ENCODE results near the gene ELOVL2. TPM values are rescaled to one million over a fixed set of nuclear protein-coding genes. Genes with fewer than 3 reads are reported as not detected.
A peak's percentile ranks its signal among the peaks of the same experiment; 100 is the strongest.
"Not testable (repeated sequence)": the region's sequence is repeated elsewhere in the genome, so short reads cannot be mapped to it uniquely, and the experiment has no call there.

The ELOVL2 gene
- total RNA-seq (2014; rRNA removed; shearing (Covaris generic)), result 11.3 and 11.5 TPM in 2 replicates

DNA sequence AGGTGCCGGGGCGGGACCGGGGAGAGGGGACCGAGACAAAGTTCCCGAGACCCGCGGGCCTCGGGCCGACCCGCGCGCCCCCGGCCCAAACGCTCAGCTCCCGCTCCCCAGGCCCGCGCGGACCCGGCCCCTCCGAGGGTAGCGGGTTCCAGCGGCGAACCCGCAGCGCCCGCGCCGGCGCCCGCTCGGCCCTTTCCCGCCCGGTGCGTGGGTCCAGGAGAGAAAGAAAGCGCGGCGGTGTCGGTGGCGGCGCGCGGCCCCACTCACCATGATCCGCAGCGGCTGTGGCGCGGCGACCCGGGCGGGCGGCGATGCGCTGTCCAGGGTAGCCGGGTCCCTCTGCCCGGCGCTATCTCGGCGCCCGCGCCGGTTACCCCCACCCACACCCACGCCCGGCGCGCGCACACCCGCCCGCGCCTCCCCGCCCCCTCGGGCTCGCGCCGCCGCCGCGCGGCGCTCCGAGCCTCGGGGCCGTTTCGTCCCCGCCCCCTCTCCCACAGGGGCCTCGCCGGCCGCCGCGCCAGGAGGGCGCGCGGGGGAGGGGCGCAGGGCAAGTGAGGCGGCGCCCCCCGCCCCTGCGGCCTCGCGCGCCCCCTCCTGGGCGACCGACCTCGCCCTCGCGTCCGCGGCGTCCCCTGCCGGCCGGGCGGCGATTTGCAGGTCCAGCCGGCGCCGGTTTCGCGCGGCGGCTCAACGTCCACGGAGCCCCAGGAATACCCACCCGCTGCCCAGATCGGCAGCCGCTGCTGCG, at the start of gene ELOVL2:
TSS of gene ELOVL2 (minus strand) at position 345 of the 751 bp plus-strand sequence. CDS start at position 270, 75 bp downstream.
- DNase-seq (ENCODE audit: low read depth), result peak; percentile 60

DNA sequence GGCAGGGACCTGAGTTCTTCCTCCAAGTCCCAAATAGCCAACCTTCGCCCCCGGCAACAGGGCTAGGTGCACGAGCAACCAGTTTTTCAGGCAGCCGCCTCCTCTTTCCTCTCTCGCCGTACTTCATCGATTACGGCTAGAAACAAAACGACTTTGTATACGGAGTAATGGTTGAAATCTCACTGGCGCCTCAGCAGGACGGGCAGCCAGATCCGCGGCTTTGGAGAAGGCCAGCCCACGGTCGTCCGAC, 49.2 kb upstream of the ELOVL2 start:
- DNase-seq (ENCODE audit: low read depth), result no peak

DNA sequence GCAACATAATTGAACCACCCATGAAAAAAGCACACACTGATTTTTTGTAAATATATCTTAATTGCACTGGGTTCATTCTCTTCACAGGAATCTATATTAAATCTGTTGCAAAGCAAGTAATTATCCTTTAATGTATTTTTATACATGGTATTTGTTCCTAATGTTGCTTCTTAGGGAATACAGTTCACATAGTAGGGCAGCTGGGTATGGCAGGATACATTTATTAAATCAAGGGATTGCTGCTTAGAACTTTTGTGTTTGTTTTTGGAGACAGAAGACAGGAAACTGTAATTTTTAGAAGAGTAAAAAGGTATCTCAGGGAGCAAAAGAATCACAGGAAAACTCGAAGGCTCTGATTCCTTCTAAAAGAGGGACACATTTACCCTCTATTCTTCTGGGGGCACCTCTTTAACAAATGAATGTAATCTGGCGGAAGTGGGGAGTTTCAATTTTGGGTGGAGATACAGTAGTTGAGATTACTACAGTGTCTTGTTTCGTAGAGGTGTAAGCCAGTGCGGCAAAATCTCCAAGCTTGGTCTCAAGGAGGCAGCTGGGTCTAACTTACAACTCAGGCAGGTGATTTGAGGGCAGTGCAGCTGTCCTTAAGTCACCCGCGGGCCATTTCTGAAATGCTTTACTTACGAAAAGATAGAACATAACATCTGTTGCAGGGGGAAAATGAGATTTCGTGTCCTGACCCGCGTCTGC, 48.7 kb upstream of the ELOVL2 start:
- DNase-seq (ENCODE audit: low read depth), result no peak

DNA sequence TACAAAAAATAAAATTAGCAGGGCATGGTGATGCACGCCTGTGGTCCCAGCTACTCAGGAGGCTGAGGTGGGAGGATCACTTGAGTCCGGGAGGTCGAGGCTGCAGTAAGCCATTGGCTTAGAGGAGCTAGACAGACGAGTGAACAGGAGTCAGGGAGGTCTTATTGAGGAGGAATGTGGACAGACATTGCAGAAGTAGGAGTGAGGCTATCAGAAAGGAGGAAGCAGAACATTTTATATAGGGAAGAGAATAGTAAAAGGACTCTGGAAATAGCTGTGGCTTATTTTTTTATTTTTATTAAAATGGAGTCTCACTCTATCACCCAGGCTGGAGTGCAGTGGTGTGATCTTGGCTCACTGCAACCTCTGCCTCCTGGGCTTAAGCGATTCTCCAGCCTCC, 47.0 kb upstream of the ELOVL2 start:
- not testable (repeated sequence) for DNase-seq (ENCODE audit: low read depth)

GRCh38 chr6:11089695-11090094, 45.6 kb upstream of the ELOVL2 start:
- DNase-seq (ENCODE audit: low read depth), result no peak

DNA sequence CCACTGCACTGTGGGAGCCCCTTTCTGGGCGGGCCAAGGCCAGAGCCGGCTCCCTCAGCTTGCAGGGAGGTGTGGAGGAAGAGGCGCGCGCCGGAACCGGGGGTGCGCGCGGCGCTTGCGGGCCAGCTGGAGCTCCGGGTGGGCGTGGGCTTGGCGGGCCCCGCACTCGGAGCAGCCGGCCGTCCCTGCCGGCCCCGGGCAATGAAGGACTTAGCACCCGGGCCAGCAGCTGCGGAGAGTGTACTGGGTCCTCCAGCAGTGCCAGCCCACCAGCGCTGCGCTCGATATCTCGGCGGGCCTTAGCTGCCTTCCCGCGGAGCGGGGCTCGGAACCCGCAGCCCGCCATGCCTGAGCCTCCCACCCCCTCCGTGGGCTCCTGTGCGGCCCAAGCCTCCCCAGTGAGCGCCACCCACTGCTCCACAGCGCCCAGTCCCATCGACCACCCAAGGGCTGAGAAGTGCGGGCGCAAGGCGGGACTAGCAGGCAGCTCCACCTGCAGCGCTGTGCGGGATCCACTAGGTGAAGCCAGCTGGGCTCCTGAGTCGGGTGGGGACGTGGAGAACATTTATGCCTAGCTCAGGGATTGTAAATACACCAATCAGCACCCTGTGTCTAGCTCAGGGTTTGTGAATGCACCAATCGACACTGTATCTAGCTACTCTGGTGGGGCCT, 43.2 kb upstream of the ELOVL2 start:
- not testable (repeated sequence) for DNase-seq (ENCODE audit: low read depth)

DNA sequence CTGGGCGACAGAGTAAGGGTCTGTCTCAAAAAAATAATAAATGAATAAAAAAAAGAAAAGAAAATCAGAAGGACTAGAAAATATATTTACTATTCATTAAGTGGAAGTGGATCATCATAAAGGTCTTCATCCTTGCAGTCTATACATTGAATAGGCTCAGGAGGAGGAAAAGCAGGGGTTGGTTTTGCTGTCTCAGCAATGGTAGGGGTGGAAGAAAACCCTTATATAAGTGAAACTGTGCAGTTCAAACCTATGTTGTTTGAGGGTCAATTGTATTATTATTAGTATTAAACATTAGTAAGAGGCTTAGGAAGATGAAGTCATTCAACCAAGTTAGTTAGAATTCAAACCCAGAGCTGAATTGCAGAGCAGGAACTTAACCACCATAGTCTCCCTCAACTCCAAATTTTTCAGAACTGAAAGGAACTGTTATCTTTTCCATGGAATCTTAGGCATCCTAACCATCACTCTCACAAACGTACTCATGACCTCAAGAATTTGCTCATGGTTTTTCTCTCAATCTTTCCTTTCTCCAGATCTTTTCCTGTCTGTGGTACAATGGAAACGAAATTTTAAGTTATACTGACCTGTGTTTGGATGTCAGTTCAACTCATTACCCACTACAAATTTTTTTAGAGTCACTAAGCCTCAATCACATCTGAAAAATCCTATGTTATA, 41.8 kb upstream of the ELOVL2 start:
- DNase-seq (ENCODE audit: low read depth), result no peak

- no peak for DNase-seq (ENCODE audit: low read depth)
These were observed 39.9 kb upstream of the ELOVL2 start for GRCh38 chr6:11083956-11084355.

- peak; percentile 67 for DNase-seq (ENCODE audit: low read depth)
These were observed 39.4 kb upstream of the ELOVL2 start for GRCh38 chr6:11083491-11083890.

DNA sequence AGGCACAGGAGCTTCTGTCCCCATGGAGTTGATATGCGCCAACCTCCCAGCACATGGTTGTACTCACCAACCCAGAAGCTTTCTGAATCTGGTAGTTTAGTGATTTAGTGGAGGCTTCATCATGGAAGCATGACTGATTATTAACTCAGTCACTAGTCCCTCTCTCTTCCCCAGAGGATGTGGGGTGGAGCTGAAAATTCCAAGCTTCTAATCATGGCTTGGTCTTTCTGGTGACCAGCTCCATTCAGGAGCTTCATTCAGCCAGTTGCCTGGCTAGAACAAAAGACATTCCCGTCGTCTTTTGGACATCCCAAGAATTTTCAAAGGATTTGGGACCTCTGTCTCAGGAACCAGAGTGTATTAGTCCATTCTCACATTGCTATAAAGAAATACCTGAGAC, 36.2 kb upstream of the ELOVL2 start:
- no peak for DNase-seq (ENCODE audit: low read depth)

GRCh38 chr6:11078266-11078665, 34.2 kb upstream of the ELOVL2 start:
- no peak for DNase-seq (ENCODE audit: low read depth)

- no peak for DNase-seq (ENCODE audit: low read depth)
These were observed 32.4 kb upstream of the ELOVL2 start for GRCh38 chr6:11076540-11076939.

GRCh38 chr6:11072101-11072500, 28.0 kb upstream of the ELOVL2 start:
- peak; percentile 51 for DNase-seq (ENCODE audit: low read depth)

GRCh38 chr6:11069760-11070159, 25.7 kb upstream of the ELOVL2 start:
- DNase-seq (ENCODE audit: low read depth), result peak; percentile 23

DNA sequence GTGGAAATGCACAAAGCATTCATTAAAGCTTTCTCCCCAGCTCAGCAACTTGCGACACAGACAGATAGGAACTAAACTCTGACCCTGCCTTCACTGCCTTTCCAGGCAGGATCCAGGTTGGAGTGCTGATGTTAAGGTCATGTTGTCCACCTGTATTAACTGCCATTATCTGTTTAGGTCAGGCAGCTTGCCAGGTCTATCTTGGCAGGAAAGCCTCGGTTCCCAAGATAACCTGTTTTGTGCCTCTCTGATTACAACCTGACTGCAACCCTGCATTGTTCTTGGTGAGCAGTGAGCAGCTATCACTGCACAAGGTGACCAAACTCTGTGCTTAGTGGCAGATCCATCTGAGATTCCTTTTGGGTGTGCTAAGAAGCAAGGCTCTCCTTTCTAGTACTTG, 23.2 kb upstream of the ELOVL2 start:
- no peak for DNase-seq (ENCODE audit: low read depth)

GRCh38 chr6:11066505-11067347, 22.6 kb upstream of the ELOVL2 start:
- DNase-seq (ENCODE audit: low read depth), result no peak

DNA sequence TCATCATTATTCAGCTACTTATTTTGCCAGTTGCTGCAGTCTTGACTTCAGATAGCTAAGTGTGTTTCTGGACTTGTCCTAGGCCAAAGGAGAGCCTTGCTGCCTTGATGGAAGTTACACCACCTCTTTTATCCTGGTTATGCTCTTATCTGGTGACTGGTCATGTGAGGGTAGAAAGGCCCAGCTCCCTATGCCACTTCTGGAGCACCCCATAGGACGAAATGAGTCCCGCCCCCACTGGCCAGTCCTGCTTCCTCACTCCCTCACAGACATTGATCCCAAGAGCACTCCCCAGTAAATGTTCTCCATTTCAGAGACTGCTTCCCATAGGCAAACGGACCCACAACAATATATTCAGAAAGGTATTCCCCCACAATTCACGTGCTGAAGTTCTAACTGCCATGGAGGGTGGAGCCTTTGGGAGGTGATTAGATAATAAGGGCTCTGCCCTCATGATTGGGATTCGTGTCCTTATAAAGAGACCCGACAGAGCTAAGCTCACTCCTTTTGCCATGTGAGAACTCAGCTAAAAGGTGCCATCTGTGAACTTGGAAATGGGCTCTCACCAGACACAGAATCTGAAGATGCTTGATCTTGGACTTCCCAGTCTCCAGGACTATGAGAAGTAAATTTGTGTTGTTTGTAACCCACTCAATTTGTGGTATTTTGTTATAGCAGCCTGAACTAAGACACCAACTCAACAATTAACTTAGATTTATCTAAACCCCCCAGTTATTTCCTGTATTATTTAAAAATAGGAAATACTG, 21.5 kb upstream of the ELOVL2 start:
- no peak for DNase-seq (ENCODE audit: low read depth)

GRCh38 chr6:11064836-11065235, 20.7 kb upstream of the ELOVL2 start:
- no peak for DNase-seq (ENCODE audit: low read depth)

- DNase-seq (ENCODE audit: low read depth), result no peak
These were observed 18.6 kb upstream of the ELOVL2 start for GRCh38 chr6:11062715-11063114.

DNA sequence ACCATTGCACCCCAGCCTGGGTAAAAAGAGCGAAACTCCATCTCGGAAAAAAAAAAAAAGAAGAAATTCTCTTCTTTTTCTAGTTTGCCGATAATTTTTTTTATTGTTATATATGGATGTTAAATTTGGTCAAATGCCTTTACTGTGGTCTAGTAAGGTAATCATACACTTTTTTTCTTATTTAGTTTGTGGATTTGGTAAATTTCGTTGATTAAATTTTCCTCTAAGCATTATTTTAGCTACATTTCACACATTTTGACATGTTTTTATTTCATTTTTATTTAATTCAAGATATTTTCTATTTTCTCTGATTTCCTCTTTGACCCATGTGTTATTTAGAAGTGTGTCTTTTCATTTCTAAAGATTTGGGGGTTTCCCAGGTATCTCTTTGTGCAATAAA, 18.0 kb upstream of the ELOVL2 start:
- DNase-seq (ENCODE audit: low read depth), result no peak

- DNase-seq (ENCODE audit: low read depth), result no peak
These were observed 14.3 kb upstream of the ELOVL2 start for GRCh38 chr6:11058406-11058805.
